Stomach (tissue), 9 donors: ENCODE data around the gene SPHK1. TPM values are rescaled to one million over a fixed set of nuclear protein-coding genes. Genes with fewer than 3 reads are reported as not detected.

Source experiments
- DNase-seq, 2 donors: peaks; one replicate each; pipeline versions ENCODE4 v3.0.0 to v3.0.0-alpha.2; 2013 to 2019
- H3K27ac ChIP-seq, 5 donors: fragments of 200-600 bp in 4 of 5; sonication (generic) in 4 of 5; one replicate each; pipeline ENCODE4 v1.5.1; 2013 to 2019; ENCODE audit warnings: mild to moderate bottlenecking in 1 of 5, moderate library complexity in 1 of 5
- H3K27me3 ChIP-seq, 3 donors: fragments of 200-600 bp; sonication (generic); one replicate each; pipeline ENCODE4 v1.5.1; 2017 to 2019; ENCODE audit warnings: mixed run types in 1 of 3
- H3K36me3 ChIP-seq, 4 donors: fragments of 200-600 bp; sonication (generic); 1 replicate in 3 of 4; 2 replicates in 1 of 4; pipeline ENCODE4 v1.5.1; 2016 to 2019
- H3K4me1 ChIP-seq, 4 donors: fragments of 200-600 bp; sonication (generic); one replicate each; pipeline ENCODE4 v1.5.1; 2016 to 2019
- H3K4me3 ChIP-seq, 4 donors: fragments of 200-600 bp; sonication (generic) in 3 of 4; one replicate each; pipeline ENCODE4 v1.5.1; 2016 to 2019; ENCODE audit warnings: mild to moderate bottlenecking in 1 of 4
- H3K9me3 ChIP-seq, 4 donors: fragments of 200-600 bp; sonication (generic); one replicate each; pipeline ENCODE4 v1.5.1; 2016 to 2019
- EP300 ChIP-seq: sonication (generic); formaldehyde crosslinking; IDR thresholded peaks from one replicate; pipeline ENCODE4 v1.6.1; 2017; ENCODE audit warnings: antibody characterized with exemption
- POLR2A ChIP-seq, 4 donors: fragments of 450-650 bp; IDR thresholded peaks; one replicate each; pipeline ENCODE4 v1.6.1; 2016; ENCODE audit warnings: antibody characterized with exemption in 4 of 4, control low read depth in 2 of 4, mild to moderate bottlenecking in 1 of 4, moderate library complexity in 1 of 4
- POLR2AphosphoS5 ChIP-seq, 3 donors: sonication (generic); formaldehyde crosslinking; IDR thresholded peaks; one replicate each; pipeline ENCODE4 v1.6.1; 2016; ENCODE audit warnings: antibody characterized with exemption in 3 of 3
- WGBS, 5 donors: extraction: QIAGEN DNeasy Blood & Tissue Kit in 3 of 5; methylation state at CpG; one replicate each; pipeline versions ENCODE4 v1.1.5 to v1.1.7; 2013 to 2018; 5-methylcytosine and 5-hydroxymethylcytosine counted together
- intact Hi-C: fragments of 100-400 bp; cut with DNase I; formaldehyde crosslinking; loops from one replicate; pipeline ENCODE4 v1.15.1; 2023; ENCODE audit warnings: low total_unique reads
- polyA plus RNA-seq, 3 donors: library from polyadenylated mRNA; stranded (reverse); fragments of 200-250 nt; gene quantifications; one replicate each; pipeline ENCODE4 v1.2.3, GENCODE V29; 2013
- total RNA-seq, 5 donors: library from RNA; depleted of rRNA; stranded (reverse); fragments of >200 nt; gene quantifications; one replicate each; pipeline versions ENCODE4 v1.1.0 to v1.2.3, GENCODE V29; 2014 to 2016
- TF ChIP-seq, protein P1 (sequence below), 7 experiments: fragments of 450-650 bp in 4 of 7; fragments of 200-600 bp in 3 of 7; sonication (generic) in 3 of 7; IDR thresholded peaks; one replicate each; pipeline ENCODE4 v1.5.1; 2016 to 2019; ENCODE audit warnings: antibody characterized with exemption in 7 of 7, control low read depth in 2 of 7, mild to moderate bottlenecking in 1 of 7
- donor health status: healthy with polysubstance abuse.
- donor health status: Bipolar disorder and iron deficiency.
- donor health status: healthy.

SPHK1 gene
- total and polyA plus RNA-seq, 8 donors: 0.45 to 13.9 (median 5.8) TPM; not detected in 1

DNA sequence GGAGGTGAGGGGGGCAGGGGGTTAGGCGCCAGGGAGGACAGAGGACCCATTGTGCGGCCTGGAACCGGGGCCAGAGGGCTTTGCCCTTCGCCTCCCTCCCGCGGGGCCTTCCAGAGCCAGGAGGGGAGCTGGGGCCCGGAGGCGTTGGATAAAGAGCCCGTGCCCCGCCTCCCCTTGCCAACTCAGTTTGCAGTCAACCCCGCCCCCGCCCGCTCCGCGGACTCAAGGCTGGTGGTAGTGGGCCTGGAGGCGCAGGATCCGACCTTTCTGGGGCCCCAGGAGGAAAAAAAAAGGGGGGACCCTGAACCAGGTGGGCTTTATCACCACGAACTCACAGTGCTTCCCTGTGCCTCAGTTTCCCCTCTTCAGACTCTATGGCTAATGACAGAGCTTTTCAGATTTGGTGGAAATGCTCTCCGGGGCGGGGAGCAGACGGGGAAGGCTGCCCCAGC, 2.0 kb upstream of the SPHK1 start:
- Histone ChIP-seq H3K4me1 (peaks cover 37 to 52% (median 44%) of the 10 kb centered on the region in 4 donors), H3K4me3 (peak overlapping the region; percentile 51 to 76 (median 60)), H3K27me3 (peaks cover 0 to 29% (median 17%) of the 10 kb centered on the region in 3 donors), H3K27ac (peak overlapping the region in 4 of 5 donors; percentile 70 to 87 (median 83)), H3K9me3 (no peaks in the 10 kb centered on the region), H3K36me3 (peaks cover 0 to 6% (median 0%) of the 10 kb centered on the region in 4 donors)
- intact Hi-C loops: no loop called here
- 12 to 29% (median 21%) methylated on average over 10 to 21 of the region's 21 CpGs for whole genome bisulfite sequencing, 5 donors
- TF ChIP-seq POLR2A (IDR thresholded peaks at IDR 0.05): no peak
- TF ChIP-seq EP300: no peak
- TF ChIP-seq, protein P1, sequence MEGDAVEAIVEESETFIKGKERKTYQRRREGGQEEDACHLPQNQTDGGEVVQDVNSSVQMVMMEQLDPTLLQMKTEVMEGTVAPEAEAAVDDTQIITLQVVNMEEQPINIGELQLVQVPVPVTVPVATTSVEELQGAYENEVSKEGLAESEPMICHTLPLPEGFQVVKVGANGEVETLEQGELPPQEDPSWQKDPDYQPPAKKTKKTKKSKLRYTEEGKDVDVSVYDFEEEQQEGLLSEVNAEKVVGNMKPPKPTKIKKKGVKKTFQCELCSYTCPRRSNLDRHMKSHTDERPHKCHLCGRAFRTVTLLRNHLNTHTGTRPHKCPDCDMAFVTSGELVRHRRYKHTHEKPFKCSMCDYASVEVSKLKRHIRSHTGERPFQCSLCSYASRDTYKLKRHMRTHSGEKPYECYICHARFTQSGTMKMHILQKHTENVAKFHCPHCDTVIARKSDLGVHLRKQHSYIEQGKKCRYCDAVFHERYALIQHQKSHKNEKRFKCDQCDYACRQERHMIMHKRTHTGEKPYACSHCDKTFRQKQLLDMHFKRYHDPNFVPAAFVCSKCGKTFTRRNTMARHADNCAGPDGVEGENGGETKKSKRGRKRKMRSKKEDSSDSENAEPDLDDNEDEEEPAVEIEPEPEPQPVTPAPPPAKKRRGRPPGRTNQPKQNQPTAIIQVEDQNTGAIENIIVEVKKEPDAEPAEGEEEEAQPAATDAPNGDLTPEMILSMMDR (IDR thresholded peaks at IDR 0.05): no peak
- TF ChIP-seq POLR2AphosphoS5 (IDR thresholded peaks at IDR 0.05): no peak
- DNase-seq: peak in 1 of 2 donors; percentile 73

DNA sequence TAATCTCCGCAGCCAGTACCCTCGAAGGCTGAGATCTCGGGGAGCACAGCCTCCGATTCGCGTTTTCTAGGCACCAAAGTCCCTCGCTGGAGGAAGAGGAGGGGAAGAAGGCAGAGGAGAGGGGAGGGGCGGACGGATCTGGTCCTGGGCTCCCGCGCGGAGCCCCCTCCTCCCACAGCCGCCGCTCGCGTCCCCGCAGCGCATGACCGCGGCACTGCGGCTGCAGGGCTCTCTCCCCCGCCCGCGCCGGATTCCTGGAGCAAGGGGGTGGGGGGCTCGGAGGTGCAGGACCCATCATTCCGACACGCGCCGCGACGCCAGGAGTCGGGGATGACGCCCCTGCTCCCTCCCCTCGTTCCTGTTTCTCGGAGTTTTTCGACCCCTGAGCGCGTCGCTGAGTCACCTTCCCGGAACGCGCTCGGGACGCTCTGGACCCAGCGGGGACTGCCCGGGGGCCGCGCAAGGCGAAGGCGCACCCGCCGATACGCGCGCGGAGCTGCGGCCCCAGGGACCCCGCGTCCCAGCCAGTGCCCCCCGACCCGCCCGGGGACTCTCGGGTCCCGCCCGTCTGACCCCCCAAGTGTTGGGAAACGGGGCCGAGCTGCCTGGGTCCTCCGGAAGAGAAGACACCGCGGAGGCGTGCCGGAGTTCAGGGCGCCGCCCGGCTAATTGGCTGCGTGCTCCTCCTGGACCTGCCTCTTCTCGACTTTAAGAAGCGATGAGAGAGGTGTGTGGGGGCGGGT, 1.4 kb upstream of the SPHK1 start:
- intact Hi-C loops: no loop called here
- no peaks in the 10 kb centered on the region for H3K9me3 ChIP-seq
- H3K4me3 ChIP-seq: peak overlapping the region; percentile 51 to 76 (median 60)
- H3K27ac ChIP-seq: peak overlapping the region in 4 of 5 donors; percentile 70 to 87 (median 83)
- DNase-seq: peak; percentile 50 to 76
- 0 to 1% (median 1%) methylated on average over 14 to 80 of the region's 80 CpGs for WGBS, 5 donors
- peaks cover 37 to 52% (median 44%) of the 10 kb centered on the region in 4 donors for H3K4me1 ChIP-seq
- peaks cover 0 to 29% (median 17%) of the 10 kb centered on the region in 3 donors for H3K27me3 ChIP-seq
- peaks cover 0 to 6% (median 0%) of the 10 kb centered on the region in 4 donors for H3K36me3 ChIP-seq
- TF ChIP-seq EP300 (no peak), POLR2A (IDR thresholded peaks at IDR 0.05) (no peak), POLR2AphosphoS5 (IDR thresholded peaks at IDR 0.05) (no peak)
- TF ChIP-seq, protein P1 (IDR thresholded peaks at IDR 0.05): no peak

DNA sequence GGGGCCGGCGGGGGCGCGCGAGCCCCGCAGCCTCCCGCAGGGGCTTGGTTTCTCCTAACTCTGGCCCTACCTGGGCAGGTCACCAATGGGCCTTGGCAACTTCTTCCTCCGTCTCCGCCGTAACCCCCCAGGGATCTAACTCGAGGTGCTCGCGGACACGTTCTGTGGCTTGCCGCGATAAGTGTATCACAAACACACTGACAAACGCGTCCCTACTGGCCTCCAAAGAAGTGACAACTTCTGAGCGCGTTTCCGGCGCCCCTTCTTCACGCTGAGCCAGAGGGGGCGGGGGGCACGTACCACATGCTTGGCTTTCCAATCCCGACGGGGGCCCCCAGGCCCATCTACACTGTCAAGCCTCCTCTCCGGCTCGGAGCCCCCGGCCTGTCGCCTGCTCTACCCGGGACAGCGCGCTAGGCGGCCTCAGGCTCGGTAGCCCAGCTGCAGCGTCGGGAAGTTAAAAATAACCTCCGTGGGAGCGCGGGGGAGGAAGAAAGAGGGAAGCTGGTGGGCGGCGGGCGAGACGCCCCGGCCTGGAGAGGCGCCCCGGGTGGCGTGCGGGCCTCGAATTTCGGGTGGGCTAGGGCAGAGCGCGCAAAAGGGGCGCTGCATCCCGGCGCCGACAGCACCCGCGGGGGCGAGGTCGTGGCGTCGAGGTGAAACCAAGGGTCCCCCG, 725 bp upstream of the SPHK1 start:
- TF ChIP-seq, protein P1 (IDR thresholded peaks at IDR 0.05): peak in 2 of 7 experiments; percentile 11 to 17
- no peak for TF ChIP-seq POLR2A (IDR thresholded peaks at IDR 0.05)
- intact Hi-C loops: no loop called here
- Histone ChIP-seq H3K4me1 (peaks cover 37 to 52% (median 44%) of the 10 kb centered on the region in 4 donors), H3K36me3 (peaks cover 0 to 6% (median 0%) of the 10 kb centered on the region in 4 donors), H3K27me3 (peaks cover 0 to 29% (median 17%) of the 10 kb centered on the region in 3 donors), H3K4me3 (peak overlapping the region; percentile 51 to 76 (median 60)), H3K27ac (peak overlapping the region; percentile 59 to 87 (median 80)), H3K9me3 (no peaks in the 10 kb centered on the region)
- 0 to 1% (median 0%) methylated on average over 43 to 65 of the region's 65 CpGs for WGBS, 5 donors
- DNase-seq: peak; percentile 37 to 79
